ENCODE measurements around the gene FGF18. TPM values are rescaled to one million over a fixed set of nuclear protein-coding genes. Genes with fewer than 3 reads are reported as not detected.

FGF18 gene
- total RNA-seq, 1 experiment from 2014 or later = 0.94 TPM

DNA sequence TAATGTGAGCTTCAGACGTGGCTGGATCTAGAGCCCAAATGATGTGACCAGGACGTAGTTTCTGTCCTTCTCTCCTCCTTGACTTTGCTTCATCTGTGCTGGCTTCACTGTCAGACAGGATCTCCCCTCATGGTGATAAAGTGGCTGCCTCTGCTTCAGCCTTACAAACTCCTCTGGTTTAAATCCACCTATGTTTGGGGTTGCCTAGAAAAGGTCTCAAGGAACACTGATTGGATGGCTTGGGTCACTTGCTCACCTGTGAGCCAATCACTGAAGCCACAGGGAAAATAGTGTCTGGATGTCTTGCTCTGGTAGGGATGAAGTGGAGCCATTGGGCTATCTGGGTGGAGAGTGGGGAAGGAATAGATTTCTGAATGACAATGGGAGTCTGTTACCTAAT is 36.1 kb downstream of the FGF18 start:
- Histone ChIP-seq H3T11ph (ENCODE audit: low read length) (no peak overlapping the region), H4K20me1 (ENCODE audit: control insufficient read depth, insufficient read depth, insufficient read length) (no peaks in the 10 kb centered on the region), H2BK5ac (ENCODE audit: insufficient read length, low read length) (no peak overlapping the region), H3K9ac (ENCODE audit: extremely low read depth, insufficient read length, low read length) (no peak overlapping the region), H3K27me3 (ENCODE audit: insufficient read depth, low read length) (no peaks in the 10 kb centered on the region), H2AK5ac (ENCODE audit: insufficient read length, low read length) (no peak overlapping the region), H3K4ac (ENCODE audit: low read depth, low read length) (no peak overlapping the region), H3K18ac (ENCODE audit: insufficient read length, low read depth, low read length) (no peak overlapping the region), H4K5ac (ENCODE audit: insufficient read length, low read depth, low read length) (no peak overlapping the region), H4K91ac (ENCODE audit: insufficient read length, low read depth, low read length) (no peak overlapping the region), H2BK15ac (ENCODE audit: low read depth, low read length) (no peak overlapping the region), H2BK20ac (ENCODE audit: low read depth, low read length, poor library complexity, severe bottlenecking) (no peak overlapping the region), H2AFZ (ENCODE audit: low read length) (no peak overlapping the region), H3K9me3 (ENCODE audit: control insufficient read depth, low read depth, low read length) (no peaks in the 10 kb centered on the region), H3K23me2 (ENCODE audit: insufficient read length, low read depth, low read length, poor library complexity, severe bottlenecking) (no peaks in the 10 kb centered on the region), H3K14ac (ENCODE audit: insufficient read depth, low read length) (no peak overlapping the region), H3K27ac (ENCODE audit: insufficient read length, low read depth, low read length) (no peak overlapping the region), H3K79me1 (ENCODE audit: insufficient read depth, low read depth, low read length, poor library complexity, severe bottlenecking) (no peaks in the 10 kb centered on the region), H3K56ac (ENCODE audit: insufficient read length, low read depth, low read length) (no peak overlapping the region), H4K8ac (replicated peaks; ENCODE audit: insufficient read length, low read depth, low read length) (no peak overlapping the region), H3K4me2 (ENCODE audit: insufficient read depth, insufficient read length, low read length) (no peak overlapping the region), H3K4me1 (ENCODE audit: insufficient read depth, low read length) (peaks cover 2% of the 10 kb centered on the region; the same call in 1 of the 2 replicates), H3K23ac (ENCODE audit: insufficient read length, low read depth, low read length) (no peak overlapping the region), H3K79me2 (ENCODE audit: insufficient read depth, low read length) (no peaks in the 10 kb centered on the region), H2BK12ac (ENCODE audit: insufficient read length, low read depth, low read length) (no peak overlapping the region), H2BK120ac (ENCODE audit: low read depth, low read length, poor library complexity, severe bottlenecking) (no peak overlapping the region)
- Mint-ChIP-seq H3K4me3 (no peak overlapping the region), H3K4me1 (peaks cover 23 to 35% of the 10 kb centered on the region in 2 experiments), H3K36me3 (ENCODE audit: insufficient read depth in 1 of 3, low read depth in 3 of 3) (no peaks in the 10 kb centered on the region), H3K9me3 (no peaks in the 10 kb centered on the region), H3K27ac (no peak overlapping the region), H3K27me3 (ENCODE audit: low read depth) (peaks cover 22% of the 10 kb centered on the region)
- WGBS (ENCODE audit: extremely low coverage, insufficient read length, low lambda C conversion rate) = no CpG with 5 or more reads among the region's 2 CpGs
- DNase-seq = no peak
- TF ChIP-seq, protein P1, sequence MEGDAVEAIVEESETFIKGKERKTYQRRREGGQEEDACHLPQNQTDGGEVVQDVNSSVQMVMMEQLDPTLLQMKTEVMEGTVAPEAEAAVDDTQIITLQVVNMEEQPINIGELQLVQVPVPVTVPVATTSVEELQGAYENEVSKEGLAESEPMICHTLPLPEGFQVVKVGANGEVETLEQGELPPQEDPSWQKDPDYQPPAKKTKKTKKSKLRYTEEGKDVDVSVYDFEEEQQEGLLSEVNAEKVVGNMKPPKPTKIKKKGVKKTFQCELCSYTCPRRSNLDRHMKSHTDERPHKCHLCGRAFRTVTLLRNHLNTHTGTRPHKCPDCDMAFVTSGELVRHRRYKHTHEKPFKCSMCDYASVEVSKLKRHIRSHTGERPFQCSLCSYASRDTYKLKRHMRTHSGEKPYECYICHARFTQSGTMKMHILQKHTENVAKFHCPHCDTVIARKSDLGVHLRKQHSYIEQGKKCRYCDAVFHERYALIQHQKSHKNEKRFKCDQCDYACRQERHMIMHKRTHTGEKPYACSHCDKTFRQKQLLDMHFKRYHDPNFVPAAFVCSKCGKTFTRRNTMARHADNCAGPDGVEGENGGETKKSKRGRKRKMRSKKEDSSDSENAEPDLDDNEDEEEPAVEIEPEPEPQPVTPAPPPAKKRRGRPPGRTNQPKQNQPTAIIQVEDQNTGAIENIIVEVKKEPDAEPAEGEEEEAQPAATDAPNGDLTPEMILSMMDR (conservative IDR thresholded peaks at IDR 0.05) = no peak
